Measurements from ENCODE around the gene MAD1L1.

Gene MAD1L1

GRCh38 chr7:1937252-1937605 is 295.5 kb downstream of the MAD1L1 start:
- peaks cover 5% of the 10 kb centered on the region in 2 donors for H3K4me1 ChIP-seq (ENCODE audit: control insufficient read depth in 2 of 2, insufficient read depth in 2 of 2, low read length in 2 of 2)
- H3K27ac ChIP-seq (ENCODE audit: low read depth in 2 of 2, low read length in 2 of 2): no peak overlapping the region
- H3K9ac ChIP-seq (ENCODE audit: low read depth in 1 of 2, low read length in 2 of 2): no peak overlapping the region
- H3K4me3 ChIP-seq (ENCODE audit: low read length in 2 of 2): no peak overlapping the region
- H3K36me3 ChIP-seq (ENCODE audit: control insufficient read depth in 2 of 2, insufficient read depth in 2 of 2, low read length in 2 of 2): peaks cover 3% of the 10 kb centered on the region in 2 donors
- H3K9me3 ChIP-seq (ENCODE audit: control insufficient read depth in 2 of 2, low read length in 2 of 2): no peaks in the 10 kb centered on the region
- no peaks in the 10 kb centered on the region for H3K27me3 ChIP-seq (ENCODE audit: control insufficient read depth in 2 of 2, insufficient read depth in 2 of 2, low read length in 2 of 2)

GRCh38 chr7:1936531-1937251 is 296.1 kb downstream of the MAD1L1 start:
- no peak overlapping the region for H3K4me3 ChIP-seq (ENCODE audit: low read length in 2 of 2)
- no peaks in the 10 kb centered on the region for H3K9me3 ChIP-seq (ENCODE audit: control insufficient read depth in 2 of 2, low read length in 2 of 2)
- no peak overlapping the region for H3K9ac ChIP-seq (ENCODE audit: low read depth in 1 of 2, low read length in 2 of 2)
- no peaks in the 10 kb centered on the region for H3K27me3 ChIP-seq (ENCODE audit: control insufficient read depth in 2 of 2, insufficient read depth in 2 of 2, low read length in 2 of 2)
- peaks cover 5% of the 10 kb centered on the region in 2 donors for H3K4me1 ChIP-seq (ENCODE audit: control insufficient read depth in 2 of 2, insufficient read depth in 2 of 2, low read length in 2 of 2)
- peaks cover 3% of the 10 kb centered on the region in 2 donors for H3K36me3 ChIP-seq (ENCODE audit: control insufficient read depth in 2 of 2, insufficient read depth in 2 of 2, low read length in 2 of 2)
- no peak overlapping the region for H3K27ac ChIP-seq (ENCODE audit: low read depth in 2 of 2, low read length in 2 of 2)

- Histone ChIP-seq H3K4me1 (ENCODE audit: control insufficient read depth in 2 of 2, insufficient read depth in 2 of 2, low read length in 2 of 2) (peaks cover 4 to 5% of the 10 kb centered on the region in 2 donors), H3K9me3 (ENCODE audit: control insufficient read depth in 2 of 2, low read length in 2 of 2) (no peaks in the 10 kb centered on the region), H3K36me3 (ENCODE audit: control insufficient read depth in 2 of 2, insufficient read depth in 2 of 2, low read length in 2 of 2) (peaks cover 3% of the 10 kb centered on the region in 2 donors), H3K4me3 (ENCODE audit: low read length in 2 of 2) (no peak overlapping the region), H3K27me3 (ENCODE audit: control insufficient read depth in 2 of 2, insufficient read depth in 2 of 2, low read length in 2 of 2) (no peaks in the 10 kb centered on the region), H3K27ac (ENCODE audit: low read depth in 2 of 2, low read length in 2 of 2) (no peak overlapping the region), H3K9ac (ENCODE audit: low read depth in 1 of 2, low read length in 2 of 2) (no peak overlapping the region)
Observed at GRCh38 chr7:1936006-1936310, 296.8 kb downstream of the MAD1L1 start.

- no peak overlapping the region for H3K27ac ChIP-seq (ENCODE audit: low read depth in 2 of 2, low read length in 2 of 2)
- H3K4me1 ChIP-seq (ENCODE audit: control insufficient read depth in 2 of 2, insufficient read depth in 2 of 2, low read length in 2 of 2): peaks cover 0 to 5% of the 10 kb centered on the region in 2 donors
- H3K4me3 ChIP-seq (ENCODE audit: low read length in 2 of 2): no peak overlapping the region
- no peaks in the 10 kb centered on the region for H3K27me3 ChIP-seq (ENCODE audit: control insufficient read depth in 2 of 2, insufficient read depth in 2 of 2, low read length in 2 of 2)
- peaks cover 3% of the 10 kb centered on the region in 2 donors for H3K36me3 ChIP-seq (ENCODE audit: control insufficient read depth in 2 of 2, insufficient read depth in 2 of 2, low read length in 2 of 2)
- no peaks in the 10 kb centered on the region for H3K9me3 ChIP-seq (ENCODE audit: control insufficient read depth in 2 of 2, low read length in 2 of 2)
- no peak overlapping the region for H3K9ac ChIP-seq (ENCODE audit: low read depth in 1 of 2, low read length in 2 of 2)
Observed at GRCh38 chr7:1935176-1936005, 297.4 kb downstream of the MAD1L1 start.

GRCh38 chr7:1934756-1935155 is 298.0 kb downstream of the MAD1L1 start:
- Histone ChIP-seq H3K9ac (ENCODE audit: low read depth in 1 of 2, low read length in 2 of 2) (no peak overlapping the region), H3K4me3 (ENCODE audit: low read length in 2 of 2) (no peak overlapping the region), H3K9me3 (ENCODE audit: control insufficient read depth in 2 of 2, low read length in 2 of 2) (no peaks in the 10 kb centered on the region), H3K27ac (ENCODE audit: low read depth in 2 of 2, low read length in 2 of 2) (no peak overlapping the region), H3K36me3 (ENCODE audit: control insufficient read depth in 2 of 2, insufficient read depth in 2 of 2, low read length in 2 of 2) (peaks cover 3% of the 10 kb centered on the region in 2 donors), H3K4me1 (ENCODE audit: control insufficient read depth in 2 of 2, insufficient read depth in 2 of 2, low read length in 2 of 2) (peaks cover 0 to 3% of the 10 kb centered on the region in 2 donors), H3K27me3 (ENCODE audit: control insufficient read depth in 2 of 2, insufficient read depth in 2 of 2, low read length in 2 of 2) (no peaks in the 10 kb centered on the region)

- Histone ChIP-seq H3K36me3 (ENCODE audit: control insufficient read depth in 2 of 2, insufficient read depth in 2 of 2, low read length in 2 of 2) (peaks cover 3% of the 10 kb centered on the region in 2 donors), H3K9ac (ENCODE audit: low read depth in 1 of 2, low read length in 2 of 2) (no peak overlapping the region), H3K4me3 (ENCODE audit: low read length in 2 of 2) (no peak overlapping the region), H3K4me1 (ENCODE audit: control insufficient read depth in 2 of 2, insufficient read depth in 2 of 2, low read length in 2 of 2) (no peaks in the 10 kb centered on the region), H3K9me3 (ENCODE audit: control insufficient read depth in 2 of 2, low read length in 2 of 2) (no peaks in the 10 kb centered on the region), H3K27me3 (ENCODE audit: control insufficient read depth in 2 of 2, insufficient read depth in 2 of 2, low read length in 2 of 2) (no peaks in the 10 kb centered on the region), H3K27ac (ENCODE audit: low read depth in 2 of 2, low read length in 2 of 2) (no peak overlapping the region)
Observed at GRCh38 chr7:1934017-1934416, 298.7 kb downstream of the MAD1L1 start.

- peaks cover 3% of the 10 kb centered on the region in 2 donors for H3K36me3 ChIP-seq (ENCODE audit: control insufficient read depth in 2 of 2, insufficient read depth in 2 of 2, low read length in 2 of 2)
- H3K27ac ChIP-seq (ENCODE audit: low read depth in 2 of 2, low read length in 2 of 2): no peak overlapping the region
- no peaks in the 10 kb centered on the region for H3K9me3 ChIP-seq (ENCODE audit: control insufficient read depth in 2 of 2, low read length in 2 of 2)
- H3K4me3 ChIP-seq (ENCODE audit: low read length in 2 of 2): no peak overlapping the region
- no peak overlapping the region for H3K9ac ChIP-seq (ENCODE audit: low read depth in 1 of 2, low read length in 2 of 2)
- peaks cover 4 to 8% of the 10 kb centered on the region in 2 donors for H3K4me1 ChIP-seq (ENCODE audit: control insufficient read depth in 2 of 2, insufficient read depth in 2 of 2, low read length in 2 of 2)
- no peaks in the 10 kb centered on the region for H3K27me3 ChIP-seq (ENCODE audit: control insufficient read depth in 2 of 2, insufficient read depth in 2 of 2, low read length in 2 of 2)
Observed at GRCh38 chr7:1933066-1933750, 299.5 kb downstream of the MAD1L1 start.

- H3K27ac ChIP-seq (ENCODE audit: low read depth in 2 of 2, low read length in 2 of 2): no peak overlapping the region
- no peak overlapping the region for H3K4me3 ChIP-seq (ENCODE audit: low read length in 2 of 2)
- no peaks in the 10 kb centered on the region for H3K9me3 ChIP-seq (ENCODE audit: control insufficient read depth in 2 of 2, low read length in 2 of 2)
- H3K27me3 ChIP-seq (ENCODE audit: control insufficient read depth in 2 of 2, insufficient read depth in 2 of 2, low read length in 2 of 2): no peaks in the 10 kb centered on the region
- H3K4me1 ChIP-seq (ENCODE audit: control insufficient read depth in 2 of 2, insufficient read depth in 2 of 2, low read length in 2 of 2): peaks cover 6 to 13% of the 10 kb centered on the region in 2 donors
- H3K9ac ChIP-seq (ENCODE audit: low read depth in 1 of 2, low read length in 2 of 2): no peak overlapping the region
- H3K36me3 ChIP-seq (ENCODE audit: control insufficient read depth in 2 of 2, insufficient read depth in 2 of 2, low read length in 2 of 2): peaks cover 3% of the 10 kb centered on the region in 2 donors
Observed at GRCh38 chr7:1931951-1932270, 300.8 kb downstream of the MAD1L1 start.

- Histone ChIP-seq H3K4me1 (ENCODE audit: control insufficient read depth in 2 of 2, insufficient read depth in 2 of 2, low read length in 2 of 2) (peaks cover 6 to 18% of the 10 kb centered on the region in 2 donors), H3K27ac (ENCODE audit: low read depth in 2 of 2, low read length in 2 of 2) (no peak overlapping the region), H3K27me3 (ENCODE audit: control insufficient read depth in 2 of 2, insufficient read depth in 2 of 2, low read length in 2 of 2) (no peaks in the 10 kb centered on the region), H3K9ac (ENCODE audit: low read depth in 1 of 2, low read length in 2 of 2) (no peak overlapping the region), H3K4me3 (ENCODE audit: low read length in 2 of 2) (no peak overlapping the region), H3K9me3 (ENCODE audit: control insufficient read depth in 2 of 2, low read length in 2 of 2) (no peaks in the 10 kb centered on the region), H3K36me3 (ENCODE audit: control insufficient read depth in 2 of 2, insufficient read depth in 2 of 2, low read length in 2 of 2) (peaks cover 3% of the 10 kb centered on the region in 2 donors)
Observed at GRCh38 chr7:1931256-1931950, 301.3 kb downstream of the MAD1L1 start.

Data from mucosa of rectum (tissue), 2 donors.